ENCODE results near the gene SV2C. TPM values are rescaled to one million over a fixed set of nuclear protein-coding genes. Genes with fewer than 3 reads are reported as not detected.

The SV2C gene
- total RNA-seq, 4 donors from 2014 or later = 0.05 to 0.11 TPM; not detected in 2

GRCh38 chr5:76180814-76181805 is 97.9 kb downstream of the SV2C start:
- TF ChIP-seq POLR2A (IDR thresholded peaks at IDR 0.05) = no peak
- TF ChIP-seq, protein P1, sequence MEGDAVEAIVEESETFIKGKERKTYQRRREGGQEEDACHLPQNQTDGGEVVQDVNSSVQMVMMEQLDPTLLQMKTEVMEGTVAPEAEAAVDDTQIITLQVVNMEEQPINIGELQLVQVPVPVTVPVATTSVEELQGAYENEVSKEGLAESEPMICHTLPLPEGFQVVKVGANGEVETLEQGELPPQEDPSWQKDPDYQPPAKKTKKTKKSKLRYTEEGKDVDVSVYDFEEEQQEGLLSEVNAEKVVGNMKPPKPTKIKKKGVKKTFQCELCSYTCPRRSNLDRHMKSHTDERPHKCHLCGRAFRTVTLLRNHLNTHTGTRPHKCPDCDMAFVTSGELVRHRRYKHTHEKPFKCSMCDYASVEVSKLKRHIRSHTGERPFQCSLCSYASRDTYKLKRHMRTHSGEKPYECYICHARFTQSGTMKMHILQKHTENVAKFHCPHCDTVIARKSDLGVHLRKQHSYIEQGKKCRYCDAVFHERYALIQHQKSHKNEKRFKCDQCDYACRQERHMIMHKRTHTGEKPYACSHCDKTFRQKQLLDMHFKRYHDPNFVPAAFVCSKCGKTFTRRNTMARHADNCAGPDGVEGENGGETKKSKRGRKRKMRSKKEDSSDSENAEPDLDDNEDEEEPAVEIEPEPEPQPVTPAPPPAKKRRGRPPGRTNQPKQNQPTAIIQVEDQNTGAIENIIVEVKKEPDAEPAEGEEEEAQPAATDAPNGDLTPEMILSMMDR (IDR thresholded peaks at IDR 0.05) = no peak
- intact Hi-C loops (cut with DNase I) = no loop called here
- no peaks in the 10 kb centered on the region for H3K27me3 ChIP-seq
- no peak overlapping the region for H3K4me3 ChIP-seq (replicated peaks in 1 of 3)
- H3K9me3 ChIP-seq = no peaks in the 10 kb centered on the region
- no peak overlapping the region for H3K27ac ChIP-seq
- H3K36me3 ChIP-seq = no peaks in the 10 kb centered on the region
- H3K4me1 ChIP-seq = no peaks in the 10 kb centered on the region
- DNase-seq = no peak
- 81 to 89% methylated on average over 8 of the region's 8 CpGs for WGBS, 2 donors

DNA sequence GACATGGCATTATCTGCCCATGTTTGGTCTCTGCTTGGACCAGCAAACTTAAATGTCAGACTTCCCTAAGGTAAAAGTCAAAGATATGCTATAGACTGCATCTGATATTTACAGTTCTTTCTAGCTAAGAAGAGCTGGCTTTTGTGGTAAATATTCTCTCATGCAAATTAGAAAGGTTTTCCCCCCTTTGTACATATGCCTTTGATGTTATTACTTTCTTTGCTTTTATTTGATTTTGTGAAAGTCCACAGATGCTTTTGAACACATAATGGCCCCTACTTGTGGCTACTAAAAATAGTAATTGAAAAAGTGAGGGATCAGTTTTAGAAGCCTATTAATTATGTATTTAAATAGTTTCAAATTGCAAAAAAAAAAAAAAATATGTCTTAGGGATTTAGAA is 104.2 kb downstream of the SV2C start:
- Histone ChIP-seq H3K4me3 (replicated peaks in 1 of 3) (no peak overlapping the region), H3K27me3 (no peaks in the 10 kb centered on the region), H3K36me3 (no peaks in the 10 kb centered on the region), H3K4me1 (no peaks in the 10 kb centered on the region), H3K27ac (no peak overlapping the region), H3K9me3 (no peaks in the 10 kb centered on the region)
- intact Hi-C loops (cut with DNase I) = no loop called here
- no peak for DNase-seq
- TF ChIP-seq POLR2A (IDR thresholded peaks at IDR 0.05) = no peak

DNA sequence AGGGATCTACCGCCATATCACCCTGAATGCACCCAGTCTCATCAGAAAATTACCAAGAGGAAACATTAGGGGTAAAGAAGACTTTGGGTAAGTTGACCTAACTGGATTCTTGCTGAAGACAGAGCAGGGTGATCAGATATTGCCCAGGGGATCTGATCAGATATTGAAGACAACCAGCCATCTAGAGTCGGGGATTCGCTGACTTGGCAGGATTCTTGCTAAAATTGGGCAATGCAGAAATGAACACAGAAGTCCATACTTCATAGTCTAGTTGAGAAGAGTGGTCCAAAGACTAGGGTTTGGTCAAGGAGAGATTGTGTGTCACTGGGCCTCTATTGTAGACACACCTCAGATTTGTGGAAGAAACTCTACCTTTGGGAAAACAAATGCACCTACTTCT is 107.2 kb downstream of the SV2C start:
- H3K4me3 ChIP-seq (replicated peaks in 1 of 3) = no peak overlapping the region
- H3K27ac ChIP-seq = no peak overlapping the region
- H3K36me3 ChIP-seq = no peaks in the 10 kb centered on the region
- WGBS, 2 donors = 94 to 96% methylated on average over 3 of the region's 3 CpGs
- TF ChIP-seq, protein P1 (IDR thresholded peaks at IDR 0.05) = no peak
- no peak for TF ChIP-seq POLR2A (IDR thresholded peaks at IDR 0.05)
- no peaks in the 10 kb centered on the region for H3K27me3 ChIP-seq
- DNase-seq = no peak
- no peaks in the 10 kb centered on the region for H3K9me3 ChIP-seq
- intact Hi-C loops (cut with DNase I) = no loop called here
- no peaks in the 10 kb centered on the region for H3K4me1 ChIP-seq

GRCh38 chr5:76192837-76193236 is 109.7 kb downstream of the SV2C start:
- no peaks in the 10 kb centered on the region for H3K27me3 ChIP-seq
- no peaks in the 10 kb centered on the region for H3K4me1 ChIP-seq
- no peak overlapping the region for H3K4me3 ChIP-seq (replicated peaks in 1 of 3)
- intact Hi-C loops (cut with DNase I) = no loop called here
- 68 to 79% methylated on average over 5 of the region's 5 CpGs for WGBS, 2 donors
- TF ChIP-seq, protein P1 (IDR thresholded peaks at IDR 0.05) = no peak
- no peak for TF ChIP-seq POLR2A (IDR thresholded peaks at IDR 0.05)
- no peaks in the 10 kb centered on the region for H3K9me3 ChIP-seq
- H3K27ac ChIP-seq = no peak overlapping the region
- H3K36me3 ChIP-seq = no peaks in the 10 kb centered on the region
- no peak for DNase-seq

DNA sequence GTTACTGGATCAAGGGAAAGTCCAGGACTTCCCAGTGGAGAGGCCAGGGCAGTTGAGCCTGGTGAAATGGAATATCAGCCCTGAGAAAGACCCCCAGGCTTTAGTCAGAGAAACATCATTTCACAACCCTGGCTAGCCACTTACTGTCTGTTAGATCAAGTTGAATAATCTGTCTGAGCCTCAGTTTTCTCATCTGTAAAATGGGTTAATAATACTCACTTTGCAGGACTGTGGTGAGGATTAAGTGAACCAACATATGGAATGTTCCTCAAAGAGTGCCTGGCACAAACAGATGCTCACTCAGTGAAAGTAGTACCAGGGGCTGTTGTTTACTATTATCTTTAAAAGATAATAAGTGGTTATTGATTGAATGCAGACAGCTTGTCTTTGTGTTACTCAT is 110.5 kb downstream of the SV2C start:
- no peak overlapping the region for H3K27ac ChIP-seq
- TF ChIP-seq, protein P1 (IDR thresholded peaks at IDR 0.05) = no peak
- TF ChIP-seq POLR2A (IDR thresholded peaks at IDR 0.05) = no peak
- H3K4me1 ChIP-seq = no peaks in the 10 kb centered on the region
- intact Hi-C loops (cut with DNase I) = no loop called here
- no peak overlapping the region for H3K4me3 ChIP-seq (replicated peaks in 1 of 3)
- H3K9me3 ChIP-seq = no peaks in the 10 kb centered on the region
- no peaks in the 10 kb centered on the region for H3K36me3 ChIP-seq
- DNase-seq = no peak
- no peaks in the 10 kb centered on the region for H3K27me3 ChIP-seq
